NCI-H1092 treated with DMSO at 0.1 percent for 48 hours (cell line): ENCODE results near the gene LCE2D.

ENCODE experiments used
- DNase-seq: peaks from one replicate; lab custom pipeline; 2025; lab: John Stamatoyannopoulos, UW

Gene LCE2D

DNA sequence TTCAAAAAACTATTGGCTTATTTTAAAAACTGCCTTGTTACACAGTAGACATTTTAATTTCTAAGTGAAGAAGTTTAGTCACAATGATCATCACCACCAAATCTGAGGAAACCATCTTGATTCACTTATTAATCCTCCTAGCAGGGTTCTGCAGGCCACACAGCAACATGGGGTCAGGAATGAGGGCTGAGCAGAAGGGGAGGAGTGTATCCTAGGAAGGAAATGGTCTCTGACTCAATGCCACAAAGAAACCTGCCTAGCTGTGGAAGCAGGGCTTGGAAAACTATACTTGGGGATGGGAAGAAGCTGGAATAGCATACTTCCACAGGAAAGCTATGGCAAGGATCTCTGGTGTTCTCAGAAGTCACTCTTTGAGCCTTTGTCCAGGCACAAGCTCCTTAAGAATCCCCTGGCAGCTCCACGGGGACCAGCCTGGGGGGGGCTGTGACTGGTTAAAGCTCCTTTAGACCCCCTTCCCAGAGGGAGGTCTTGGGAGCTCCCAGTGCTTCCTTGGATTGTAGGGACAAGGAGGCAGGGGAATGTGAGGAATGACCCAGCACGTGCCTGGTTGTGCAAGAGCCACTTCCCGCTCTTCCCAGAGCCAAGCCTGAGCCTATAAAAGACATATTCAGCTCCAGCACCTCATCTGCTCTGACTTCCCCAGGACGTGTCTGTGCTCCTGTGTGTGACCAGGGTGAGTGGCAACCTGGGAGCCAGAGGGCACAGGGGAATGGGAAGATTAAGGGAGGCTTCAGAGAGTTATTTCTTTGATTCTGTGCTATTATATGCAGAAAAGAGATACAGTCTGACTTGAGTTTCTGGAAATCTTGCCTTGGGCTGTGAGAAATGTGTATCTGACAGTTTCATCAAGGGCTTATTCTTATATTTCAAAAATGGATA is 34.8 kb downstream of the LCE2D start, which contains the start of gene LCE2A:
Gene LCE2A, plus strand, starts transcription at position 645 of the 900 bp plus-strand sequence. CDS start 557 bp downstream, outside the sequence.
- no peak for DNase-seq

GRCh38 chr1:152699746-152700145 is 36.6 kb downstream of the LCE2D start:
- no peak for DNase-seq

DNA sequence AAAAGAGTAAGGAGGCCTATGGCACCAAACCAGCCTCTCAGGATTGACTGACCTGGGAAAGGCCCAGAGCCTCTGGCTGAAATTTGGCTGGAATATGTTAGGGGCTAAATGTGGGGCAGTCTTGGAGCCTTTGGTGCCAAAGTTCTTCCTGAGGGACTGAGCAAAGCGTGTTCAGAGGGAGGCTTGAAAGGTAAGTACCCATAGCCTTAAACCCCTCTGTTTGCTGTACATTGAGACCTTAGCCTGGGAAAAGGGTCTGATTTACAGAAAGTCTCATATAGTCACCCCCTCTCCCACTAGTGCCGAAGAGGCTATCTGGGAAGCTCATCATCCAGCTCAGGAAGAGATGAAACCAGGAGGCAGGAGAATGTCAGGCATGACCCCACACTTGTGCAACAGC is 44.7 kb downstream of the LCE2D start, which contains the start of gene LCE4A:
Gene LCE4A, plus strand, starts transcription at position 301 of the 400 bp plus-strand sequence. CDS start 916 bp downstream, outside the sequence.
- no peak for DNase-seq
